Activated T-cell treated with anti-CD3 and anti-CD28 coated beads, Interleukin-2, amount 50 U/mL, for 48 hours (primary cell): ENCODE measurements around the gene C21orf91.
"Not testable (repeated sequence)": the region's sequence is repeated elsewhere in the genome, so short reads cannot be mapped to it uniquely, and the experiment has no call there.

Experiments
- DNase-seq, 2 experiments: peaks; one replicate each; pipeline ENCODE4 v3.0.0-alpha.2; 2020

The C21orf91 gene

GRCh38 chr21:17775431-17776126 is 43.6 kb downstream of the C21orf91 start:
- peak; percentile 58 to 66 for DNase-seq

DNA sequence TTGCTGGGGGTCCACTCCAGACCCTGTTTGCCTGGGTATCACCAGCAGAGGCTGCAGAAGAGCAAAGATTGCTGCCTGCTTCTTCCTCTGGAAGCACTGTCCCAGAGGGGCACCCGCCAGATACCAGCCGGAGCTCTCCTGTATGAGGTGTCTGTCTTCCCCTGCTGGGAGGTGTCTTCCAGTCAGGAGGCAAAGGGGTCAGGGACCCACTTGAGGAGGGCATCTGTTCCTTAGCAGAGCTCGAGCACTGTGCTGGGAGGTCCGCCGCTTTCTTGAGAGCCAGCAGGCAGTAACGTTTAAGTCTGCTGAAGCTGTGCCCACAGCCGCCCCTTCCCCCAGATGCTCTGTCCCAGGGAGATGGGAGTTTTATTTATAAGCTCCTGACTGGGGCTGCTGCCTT is 44.1 kb downstream of the C21orf91 start:
- not testable (repeated sequence) for DNase-seq

GRCh38 chr21:17769447-17769845 is 49.7 kb downstream of the C21orf91 start:
- no peak for DNase-seq

DNA sequence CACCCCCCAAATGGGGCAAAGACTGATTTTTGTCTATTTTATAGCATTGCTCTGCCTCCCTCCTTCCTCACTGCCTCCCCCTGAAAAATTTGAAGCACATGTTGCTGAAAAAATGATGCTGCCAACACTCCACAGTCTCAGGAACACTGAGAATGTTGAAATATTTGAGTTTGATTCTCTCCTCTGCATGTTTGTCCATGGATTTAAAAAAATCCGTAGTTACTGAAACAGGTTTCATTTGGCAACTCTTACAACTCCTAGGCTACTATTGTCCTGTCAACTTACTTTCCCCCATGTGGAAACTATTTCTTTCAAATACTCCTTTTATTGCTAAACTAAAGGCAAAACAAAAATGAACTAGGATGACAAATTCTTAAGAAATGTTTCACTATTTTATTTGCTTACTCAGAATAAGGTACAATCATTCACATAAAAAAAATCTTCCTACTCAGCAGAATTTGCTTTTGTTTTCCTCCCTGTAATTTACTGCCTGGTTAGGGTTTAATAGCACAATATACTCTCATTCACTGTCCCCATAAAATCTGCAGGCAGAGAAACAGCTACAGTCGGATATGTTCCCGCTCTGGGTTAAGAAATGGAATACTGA is 50.2 kb downstream of the C21orf91 start:
- no peak for DNase-seq

- DNase-seq: no peak
Observed at GRCh38 chr21:17765207-17765606, 53.9 kb downstream of the C21orf91 start.

GRCh38 chr21:17763288-17764037 is 55.7 kb downstream of the C21orf91 start:
- DNase-seq: no peak

GRCh38 chr21:17759511-17760178 is 59.5 kb downstream of the C21orf91 start:
- no peak for DNase-seq

- DNase-seq: no peak
Observed at GRCh38 chr21:17758683-17759082, 60.5 kb downstream of the C21orf91 start.

DNA sequence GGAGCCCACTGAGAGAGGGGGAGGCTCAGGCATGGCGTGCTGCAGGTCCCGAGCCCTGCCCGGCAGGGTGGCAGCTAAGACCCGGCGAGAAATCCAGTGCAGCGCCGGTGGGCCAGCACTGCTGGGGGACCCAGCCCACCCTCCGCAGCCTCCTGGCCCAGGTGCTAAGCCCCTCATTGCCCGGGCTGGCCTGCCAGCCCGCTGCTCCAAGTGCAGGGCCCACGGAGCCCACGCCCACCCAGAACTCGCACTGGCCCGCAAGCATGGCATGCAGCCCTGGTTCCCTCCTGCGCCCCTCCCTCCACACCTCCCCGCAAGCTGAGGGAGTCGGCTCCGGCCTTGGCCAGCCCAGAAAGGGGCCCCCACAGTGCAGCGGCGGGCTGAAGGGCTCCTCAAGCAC is 61.5 kb downstream of the C21orf91 start:
- DNase-seq: no peak

DNA sequence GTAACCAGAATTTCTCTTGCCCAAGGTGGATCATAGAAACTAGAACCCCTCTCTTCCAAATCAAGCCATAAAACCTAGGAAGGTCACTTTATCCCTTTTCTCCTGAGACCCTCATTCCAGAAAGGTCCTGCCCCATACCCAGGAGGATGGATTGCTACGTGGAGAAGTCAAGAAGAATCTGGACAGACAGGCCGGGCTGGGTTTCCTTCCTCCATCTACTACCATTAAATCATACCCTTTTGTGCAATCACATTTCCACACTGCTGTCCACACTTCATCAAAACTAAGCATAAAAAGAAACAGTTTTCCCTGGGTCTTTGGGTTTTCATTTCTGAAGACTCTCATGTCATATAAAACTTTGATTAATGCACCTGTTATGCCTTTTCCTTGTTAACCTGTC is 65.4 kb downstream of the C21orf91 start:
- DNase-seq: no peak

GRCh38 chr21:17752171-17752570 is 67.0 kb downstream of the C21orf91 start:
- no peak for DNase-seq

GRCh38 chr21:17746920-17747319 is 72.2 kb downstream of the C21orf91 start:
- no peak for DNase-seq

DNA sequence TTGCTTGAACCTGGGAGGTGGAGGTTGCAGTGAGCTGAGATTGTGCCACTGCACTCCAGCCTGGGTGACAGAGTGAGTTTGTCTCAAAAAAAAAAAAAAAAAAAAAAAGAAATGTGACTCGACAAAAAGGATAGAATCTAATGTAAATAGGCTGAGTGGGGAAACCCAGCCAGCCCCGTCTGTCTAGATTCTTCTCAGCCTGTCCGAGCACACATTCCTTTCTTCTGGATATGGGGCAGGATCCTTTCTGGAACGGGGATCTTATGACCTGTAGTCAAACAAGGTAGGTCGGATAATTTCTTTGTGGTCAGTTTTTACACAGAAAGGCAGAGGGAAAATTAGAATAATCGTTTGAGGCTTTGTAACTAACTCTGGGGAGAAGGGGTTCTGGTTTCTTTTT is 74.1 kb downstream of the C21orf91 start:
- no peak for DNase-seq

DNA sequence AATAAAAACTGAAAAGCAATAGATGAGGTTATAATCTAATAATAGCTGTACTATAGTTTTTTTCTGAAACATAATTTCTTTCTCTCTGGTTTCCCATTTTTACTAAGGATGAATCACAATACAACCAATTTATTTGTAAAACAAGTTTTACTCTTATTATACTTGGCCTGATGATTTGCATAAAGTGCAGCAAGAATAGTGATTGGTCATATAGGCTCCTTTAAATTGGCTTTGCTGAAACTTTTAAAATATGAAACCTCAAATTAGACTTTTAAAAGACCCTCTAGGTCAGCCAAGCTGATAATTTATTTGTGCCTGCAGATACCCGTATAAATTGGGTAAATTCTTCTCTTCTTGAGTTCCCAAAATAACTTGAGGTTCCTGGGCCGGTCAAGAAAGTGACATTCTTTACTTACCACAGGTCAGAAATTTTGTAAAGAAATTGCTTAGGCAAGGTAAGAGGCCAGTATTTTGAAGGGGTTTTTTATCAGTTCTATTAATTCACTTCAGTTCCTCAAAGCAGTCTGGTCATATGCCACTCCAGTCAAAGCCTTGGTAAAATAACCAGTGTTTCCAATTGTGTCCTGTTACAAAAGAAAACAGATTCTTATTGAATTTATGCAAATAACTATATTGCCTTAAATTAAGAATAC is 76.1 kb downstream of the C21orf91 start:
- no peak for DNase-seq

- no peak for DNase-seq
Observed at GRCh38 chr21:17742181-17742580, 77.0 kb downstream of the C21orf91 start.
